GM12878 (cell line): ENCODE measurements around the gene CEP128. TPM values are rescaled to one million over a fixed set of nuclear protein-coding genes. Genes with fewer than 3 reads are reported as not detected.
A peak's percentile ranks its signal among the peaks of the same experiment; 100 is the strongest.

Experiments
- ATAC-seq: fragments of 200-7000 bp; cut with Tn5 transposase; 3 replicates; pipeline ENCODE4 v1.9.1; 2020; ENCODE audit warnings: mild to moderate bottlenecking, moderate library complexity
- BruUV-seq: library from RNA; stranded (reverse); fragments of 400-500 nt; replicated peaks from 2 replicates; lab custom pipeline; 2021; lab: Mats Ljungman, UMichigan
- CTCF ChIA-PET: fragments of 300-600 bp; sonication (Branson Sonifier 250); formaldehyde crosslinking; extraction: SDS; loops from one replicate; lab custom pipeline; 2021; ENCODE audit warnings: inconsistent platforms; lab: Yijun Ruan, JAX
- POLR2A ChIA-PET: fragments of 350-600 bp; formaldehyde crosslinking; extraction: SDS; loops from one replicate; lab custom pipeline; 2021; ENCODE audit warnings: inconsistent platforms; lab: Charles Lee
- RAD21 ChIA-PET: fragments of 300-600 bp; sonication (Branson Sonifier 250); formaldehyde crosslinking; loops from one replicate; lab custom pipeline; 2023; ENCODE audit warnings: antibody characterized with exemption; ENCODE audit not compliant: unreplicated experiment; lab: Charles Lee
- SMC1A ChIA-PET: fragments of 300-600 bp; sonication (Branson Sonifier 250); formaldehyde crosslinking; loops from one replicate; lab custom pipeline; 2023; ENCODE audit not compliant: unreplicated experiment, uncharacterized antibody; lab: Charles Lee
- DNase-seq: peaks from one replicate; pipeline ENCODE4 v3.0.0-alpha.2; 2011; ENCODE audit warnings: low read depth, low spot score
- FAIRE-seq: peaks from 3 replicates; lab custom pipeline; 2011; peaks lifted over from hg19 to GRCh38; lab: Jason Lieb, UNC
- H2AFZ ChIP-seq: 2 replicates; pipeline ENCODE4 v1.6.0; 2011; ENCODE audit warnings: low read depth, low read length, control low read depth; ENCODE audit not compliant: control insufficient read depth
- H3K27ac ChIP-seq: 2 replicates; pipeline ENCODE4 v1.5.1; 2011; ENCODE audit warnings: control low read depth; ENCODE audit not compliant: control insufficient read depth, insufficient read depth
- H3K27me3 ChIP-seq, 2 experiments: replicated peaks in 1 of 2; 2 replicates each; pipeline versions ENCODE4 v1.6.0 to v1.6.1; 2011; ENCODE audit warnings: low read length in 1 of 2; ENCODE audit not compliant: control insufficient read depth in 2 of 2, insufficient read depth in 2 of 2
- H3K36me3 ChIP-seq, 2 experiments: 2 replicates each; pipeline ENCODE4 v1.5.1; 2011; ENCODE audit warnings: low read length in 1 of 2; ENCODE audit not compliant: control insufficient read depth in 2 of 2, insufficient read depth in 2 of 2
- H3K4me1 ChIP-seq: 2 replicates; pipeline ENCODE4 v1.6.1; 2011; ENCODE audit warnings: mild to moderate bottlenecking, low read length, moderate library complexity, mixed read lengths; ENCODE audit not compliant: control insufficient read depth, insufficient read depth
- H3K4me2 ChIP-seq: 2 replicates; pipeline ENCODE4 v1.6.0; 2011; ENCODE audit warnings: control low read depth; ENCODE audit not compliant: control insufficient read depth, insufficient read depth
- H3K4me3 ChIP-seq: fragments of 200-600 bp; sonication (generic); 2 replicates; pipeline ENCODE4 v1.5.1; 2016
- H3K79me2 ChIP-seq: 2 replicates; pipeline ENCODE4 v1.6.0; 2011; ENCODE audit warnings: low read length; ENCODE audit not compliant: control insufficient read depth, insufficient read depth
- H3K9ac ChIP-seq: 2 replicates; pipeline ENCODE4 v1.8.0; 2011; ENCODE audit warnings: low read length, control low read depth, mixed read lengths; ENCODE audit not compliant: control insufficient read depth, insufficient read depth
- H3K9me3 ChIP-seq: replicated peaks from 3 replicates; pipeline ENCODE4 v1.5.1; 2011; ENCODE audit warnings: mild to moderate bottlenecking, low read length; ENCODE audit not compliant: control insufficient read depth, insufficient read depth
- H4K20me1 ChIP-seq: 2 replicates; pipeline ENCODE4 v1.6.0; 2011; ENCODE audit not compliant: control insufficient read depth, insufficient read depth
- CBX5 ChIP-seq: sonication (generic); IDR thresholded peaks from 2 replicates; pipeline ENCODE4 v1.6.1; 2016; ENCODE audit warnings: low read depth, moderate library complexity, mild to moderate bottlenecking, inconsistent platforms
- JUND ChIP-seq: IDR thresholded peaks from 2 replicates; pipeline ENCODE4 v1.6.1; 2012; ENCODE audit warnings: low read depth, mild to moderate bottlenecking, low read length, improper control_type of control experiment, moderate library complexity
- KAT2A ChIP-seq: conservative IDR thresholded peaks from 2 replicates; pipeline ENCODE4 v1.6.1; 2011; ENCODE audit warnings: low read depth, low read length; ENCODE audit not compliant: control insufficient read depth
- LARP7 ChIP-seq: fragments of 450-650 bp; IDR thresholded peaks from 2 replicates; pipeline ENCODE4 v1.6.1; 2017; ENCODE audit warnings: mild to moderate bottlenecking
- MXI1 ChIP-seq: fragments of 150-350 bp; IDR thresholded peaks from 2 replicates; pipeline ENCODE4 v1.6.1; 2011; ENCODE audit warnings: low read depth, mild to moderate bottlenecking, inconsistent platforms, low read length, improper control_type of control experiment
- NFIC ChIP-seq: IDR thresholded peaks from 2 replicates; pipeline ENCODE4 v1.6.1; 2012; ENCODE audit warnings: low read depth, mild to moderate bottlenecking, inconsistent platforms, low read length, moderate library complexity
- NFYA ChIP-seq: IDR thresholded peaks from 2 replicates; pipeline ENCODE4 v1.6.1; 2011; ENCODE audit warnings: low read depth, mild to moderate bottlenecking, low read length, improper control_type of control experiment, borderline replicate concordance
- ZNF622 ChIP-seq: fragments of 450-650 bp; IDR thresholded peaks from 2 replicates; pipeline ENCODE4 v1.6.1; 2017; ENCODE audit warnings: mild to moderate bottlenecking, inconsistent platforms
- WGBS: methylation state at CpG from one replicate; pipeline ENCODE4 v1.1.6; 2016; ENCODE audit warnings: low lambda C conversion rate; ENCODE audit not compliant: insufficient replicate concordance, insufficient coverage; ENCODE audit errors: missing lambda C conversion rate; 5-methylcytosine and 5-hydroxymethylcytosine counted together
- in situ Hi-C: fragments of 300-500 bp; cut with MboI; formaldehyde crosslinking; loops from 9 replicates; pipeline ENCODE4 v1.14.3; 2018; ENCODE audit warnings: mixed read lengths
- intact Hi-C: fragments of 100-400 bp; cut with micrococcal nuclease; formaldehyde crosslinking; loops from one replicate; pipeline ENCODE4 v1.14.2; 2022; ENCODE audit not compliant: unreplicated experiment
- polyA plus RNA-seq, 11 experiments: library from polyadenylated mRNA; depleted of rRNA in 4 of 11; unstranded in 6 of 11; stranded (reverse) in 5 of 11; fragments of >200 nt; fragmentation: Nextera tagmentation in 4 of 11; fragmentation: Illumina TruSeq in 1 of 11; extraction: Ambion mirVana in 4 of 11; extraction: Trizol in 1 of 11; gene quantifications; 1 replicate in 1 of 11; 2 replicates in 10 of 11; pipeline versions ENCODE4 v1.2.1 to v1.2.3, GENCODE V29; 2011 to 2016; ENCODE audit warnings: inconsistent platforms in 2 of 11, missing spikeins in 2 of 11, low read depth in 1 of 11
- total RNA-seq, 4 experiments: library from RNA; depleted of rRNA in 3 of 4; stranded (reverse); fragments of >200 nt in 3 of 4; fragmentation: Illumina TruSeq in 1 of 4; extraction: Trizol in 1 of 4; gene quantifications; 2 replicates each; pipeline versions ENCODE4 v1.2.1 to v1.2.3, GENCODE V29; 2013 to 2021
- TF ChIP-seq, protein P1 (sequence below): IDR thresholded peaks from 2 replicates; pipeline ENCODE4 v1.6.1; 2011; ENCODE audit warnings: mild to moderate bottlenecking, low read depth, low read length, moderate library complexity; ENCODE audit not compliant: insufficient replicate concordance

The CEP128 gene
- total and polyA plus RNA-seq, 10 of the 15 experiments (the other 5 are each of a cell fraction or from before 2014, with no cell fraction given), result 1.1 to 6.7 (median 3.4) TPM

DNA sequence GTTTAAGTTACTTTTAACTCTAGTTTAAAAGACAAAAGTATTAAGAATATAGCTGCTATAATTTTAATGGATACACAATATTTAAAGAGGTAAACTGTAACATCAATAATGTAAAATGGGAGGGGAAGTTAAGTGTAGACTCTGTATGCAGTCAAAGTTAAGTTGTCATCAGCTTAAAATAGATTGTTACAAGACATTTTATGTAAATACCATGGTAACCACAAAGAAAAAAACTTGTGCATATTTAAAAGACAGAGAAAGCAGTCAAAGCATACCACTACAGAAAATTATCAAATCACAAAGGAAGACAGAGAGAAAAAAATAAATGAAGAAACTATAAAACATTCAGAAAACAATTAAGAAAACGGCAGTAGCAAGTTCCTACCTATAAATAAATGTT lies 73.3 kb downstream of the CEP128 start:
- H3K9ac ChIP-seq, result no peak overlapping the region
- H3K4me3 ChIP-seq, result no peak overlapping the region
- H3K36me3 ChIP-seq, result peaks cover 0 to 2% of the 10 kb centered on the region in 2 experiments; a peak in 1 of 4 replicates
- no peak for TF ChIP-seq KAT2A
- no peak for TF ChIP-seq JUND
- TF ChIP-seq LARP7, result no peak
- TF ChIP-seq MXI1, result no peak
- no peak for TF ChIP-seq NFIC
- ChIA-PET CTCF (interaction anchor here (1.2 kb wide), 1 partner anchor 29 kb away, joined by 3 read pairs; no protein-coding TSS in a partner anchor), SMC1A (interaction anchor here (1.0 kb wide), 1 partner anchor 31 kb away, joined by 4 read pairs; no protein-coding TSS in a partner anchor), POLR2A (no interaction called here), RAD21 (no interaction called here)
- H2AFZ ChIP-seq, result no peak overlapping the region
- intact Hi-C loops (no loop called here), in situ Hi-C loops (no loop called here)
- FAIRE-seq (no peak), DNase-seq (no peak), ATAC-seq (no peak)
- no peaks in the 10 kb centered on the region for H3K27me3 ChIP-seq
- H3K4me1 ChIP-seq, result no peaks in the 10 kb centered on the region
- H3K79me2 ChIP-seq, result no peaks in the 10 kb centered on the region
- H3K4me2 ChIP-seq, result no peak overlapping the region
- no TSS peak for BruUV-seq
- 29% methylated on average over 1 of the region's 1 CpG for WGBS
- H4K20me1 ChIP-seq, result no peaks in the 10 kb centered on the region
- peaks cover 3% of the 10 kb centered on the region; the same call in 2 of the 3 replicates for H3K9me3 ChIP-seq
- H3K27ac ChIP-seq, result no peak overlapping the region

DNA sequence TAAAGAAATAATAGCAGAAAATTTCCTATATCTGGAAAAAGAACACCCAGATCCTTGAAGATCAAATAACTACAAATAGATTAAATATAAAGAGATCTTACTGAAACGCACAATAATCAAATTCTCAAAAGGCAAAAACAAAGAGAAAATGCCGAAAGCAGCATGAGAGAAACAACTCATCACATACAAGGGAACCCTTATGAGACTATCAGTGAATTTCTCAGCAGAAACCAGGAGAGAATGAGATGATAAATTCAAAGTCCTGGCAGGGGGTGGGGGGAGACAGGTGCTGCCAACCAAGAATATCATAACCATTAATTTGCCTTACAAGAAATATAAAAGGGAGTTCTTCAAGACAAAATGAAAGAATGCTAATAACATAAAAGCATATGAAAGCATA lies 73.7 kb downstream of the CEP128 start:
- Histone ChIP-seq H3K4me1 (no peaks in the 10 kb centered on the region), H3K4me3 (no peak overlapping the region), H3K4me2 (no peak overlapping the region), H3K9me3 (peaks cover 3% of the 10 kb centered on the region; the same call in 2 of the 3 replicates), H3K27ac (no peak overlapping the region), H4K20me1 (no peaks in the 10 kb centered on the region), H3K9ac (no peak overlapping the region), H2AFZ (no peak overlapping the region), H3K36me3 (peaks cover 0 to 2% of the 10 kb centered on the region in 2 experiments; a peak in 1 of 4 replicates), H3K27me3 (no peaks in the 10 kb centered on the region), H3K79me2 (no peaks in the 10 kb centered on the region)
- 68% methylated on average over 2 of the region's 2 CpGs for WGBS
- RAD21 ChIA-PET, result no interaction called here
- FAIRE-seq, result no peak
- TF ChIP-seq ZNF622, result no peak
- TF ChIP-seq NFYA, result no peak
- TF ChIP-seq, protein P1, sequence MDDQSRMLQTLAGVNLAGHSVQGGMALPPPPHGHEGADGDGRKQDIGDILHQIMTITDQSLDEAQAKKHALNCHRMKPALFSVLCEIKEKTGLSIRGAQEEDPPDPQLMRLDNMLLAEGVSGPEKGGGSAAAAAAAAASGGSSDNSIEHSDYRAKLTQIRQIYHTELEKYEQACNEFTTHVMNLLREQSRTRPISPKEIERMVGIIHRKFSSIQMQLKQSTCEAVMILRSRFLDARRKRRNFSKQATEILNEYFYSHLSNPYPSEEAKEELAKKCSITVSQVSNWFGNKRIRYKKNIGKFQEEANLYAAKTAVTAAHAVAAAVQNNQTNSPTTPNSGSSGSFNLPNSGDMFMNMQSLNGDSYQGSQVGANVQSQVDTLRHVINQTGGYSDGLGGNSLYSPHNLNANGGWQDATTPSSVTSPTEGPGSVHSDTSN, result no peak
- peak; percentile 91; the same call in 1 of the 2 replicates for TF ChIP-seq CBX5
- SMC1A ChIA-PET, result interaction anchor here (1.0 kb wide), 1 partner anchor 31 kb away, joined by 4 read pairs; no protein-coding TSS in a partner anchor
- intact Hi-C loops (no loop called here), in situ Hi-C loops (no loop called here)
- ATAC-seq, result no peak
- BruUV-seq, result no TSS peak
- no peak for DNase-seq
- POLR2A ChIA-PET, result no interaction called here
- CTCF ChIA-PET, result no interaction called here
